Colonic mucosa (tissue), 4 donors: ENCODE results near the gene ADCYAP1R1. TPM values are rescaled to one million over a fixed set of nuclear protein-coding genes. Genes with fewer than 3 reads are reported as not detected.

Experiments
- DNase-seq: peaks from one replicate; pipeline ENCODE4 v3.0.0-alpha.2; 2020
- H3K27ac ChIP-seq: fragments of 200-600 bp; one replicate; pipeline ENCODE4 v1.8.0; 2021
- H3K27me3 ChIP-seq: fragments of 200-600 bp; one replicate; pipeline ENCODE4 v1.8.0; 2021
- H3K36me3 ChIP-seq: fragments of 200-600 bp; one replicate; pipeline ENCODE4 v1.8.0; 2021
- H3K4me1 ChIP-seq: fragments of 200-600 bp; one replicate; pipeline ENCODE4 v1.8.0; 2021; ENCODE audit warnings: mild to moderate bottlenecking
- H3K4me3 ChIP-seq: fragments of 200-600 bp; one replicate; pipeline ENCODE4 v1.8.0; 2021
- H3K9ac ChIP-seq, 2 donors: one replicate each; pipeline ENCODE4 v1.7.0; 2013; ENCODE audit warnings: control low read depth in 2 of 2, low read depth in 2 of 2, low read length in 2 of 2
- H3K9me3 ChIP-seq: fragments of 200-600 bp; one replicate; pipeline ENCODE4 v1.8.0; 2021
- CTCF ChIP-seq: fragments of 200-600 bp; IDR thresholded peaks from one replicate; pipeline ENCODE4 v1.8.0; 2022; ENCODE audit warnings: antibody characterized with exemption, mild to moderate bottlenecking
- intact Hi-C: fragments of 100-400 bp; cut with DNase I; formaldehyde crosslinking; loops from one replicate; pipeline ENCODE4 v1.14.1; 2022
- total RNA-seq, 2 donors: library from RNA; stranded (reverse); fragmentation: NEBNext Ultra II Directional in 1 of 2; extraction: Animal tissue kit (Norgen Biotek cat#: 25700) in 1 of 2; gene quantifications; one replicate each; pipeline ENCODE4 v1.2.1, GENCODE V29; 2021
- donor health status: healthy.
- donor health status: DM: no; HTN: no; CAD: no.
- donor health status: DM: no; HTN: no; CAD: no.

The ADCYAP1R1 gene
- total RNA-seq, 2 donors from 2014 or later: 0.37 to 0.90 TPM

- Histone ChIP-seq H3K36me3 (no peaks in the 10 kb centered on the region), H3K27me3 (no peaks in the 10 kb centered on the region), H3K4me3 (no peak overlapping the region), H3K4me1 (no peaks in the 10 kb centered on the region), H3K27ac (no peak overlapping the region), H3K9ac (no peak overlapping the region), H3K9me3 (no peaks in the 10 kb centered on the region)
- intact Hi-C loops: no loop called here
- DNase-seq: no peak
- TF ChIP-seq CTCF: no peak
These were observed 15.2 kb upstream of the ADCYAP1R1 start for GRCh38 chr7:31036924-31037323.

- Histone ChIP-seq H3K27ac (no peak overlapping the region), H3K9ac (no peak overlapping the region), H3K27me3 (no peaks in the 10 kb centered on the region), H3K9me3 (no peaks in the 10 kb centered on the region), H3K4me1 (no peaks in the 10 kb centered on the region), H3K36me3 (no peaks in the 10 kb centered on the region), H3K4me3 (no peak overlapping the region)
- no peak for DNase-seq
- intact Hi-C loops: no loop called here
- TF ChIP-seq CTCF: no peak
These were observed 9.0 kb upstream of the ADCYAP1R1 start for GRCh38 chr7:31043051-31043471.

- Histone ChIP-seq H3K36me3 (no peaks in the 10 kb centered on the region), H3K4me1 (no peaks in the 10 kb centered on the region), H3K9ac (no peak overlapping the region), H3K4me3 (no peak overlapping the region), H3K27me3 (no peaks in the 10 kb centered on the region), H3K9me3 (no peaks in the 10 kb centered on the region), H3K27ac (no peak overlapping the region)
- intact Hi-C loops: no loop called here
- no peak for DNase-seq
- TF ChIP-seq CTCF: no peak
These were observed 7.6 kb upstream of the ADCYAP1R1 start for GRCh38 chr7:31044529-31044928.

- Histone ChIP-seq H3K9me3 (no peaks in the 10 kb centered on the region), H3K4me3 (no peak overlapping the region), H3K27me3 (peaks cover 1% of the 10 kb centered on the region), H3K4me1 (no peaks in the 10 kb centered on the region), H3K9ac (no peak overlapping the region), H3K36me3 (no peaks in the 10 kb centered on the region), H3K27ac (no peak overlapping the region)
- TF ChIP-seq CTCF: no peak
- intact Hi-C loops: no loop called here
- DNase-seq: no peak
These were observed 5.4 kb upstream of the ADCYAP1R1 start for GRCh38 chr7:31046723-31047122.

- TF ChIP-seq CTCF: no peak
- Histone ChIP-seq H3K9me3 (no peaks in the 10 kb centered on the region), H3K9ac (no peak overlapping the region), H3K36me3 (no peaks in the 10 kb centered on the region), H3K4me1 (no peaks in the 10 kb centered on the region), H3K27ac (no peak overlapping the region), H3K27me3 (peaks cover 8% of the 10 kb centered on the region), H3K4me3 (no peak overlapping the region)
- no peak for DNase-seq
- intact Hi-C loops: no loop called here
These were observed 4.6 kb upstream of the ADCYAP1R1 start for GRCh38 chr7:31047313-31048146.
